Islet of Langerhans (tissue), 1 donor: Measurements from ENCODE around the gene MAGI1.

Experiments used
- FAIRE-seq: peaks from one replicate; lab custom pipeline; 2011; peaks lifted over from hg19 to GRCh38; lab: Jason Lieb, UNC

MAGI1 gene

GRCh38 chr3:65478551-65479500 is 559.9 kb downstream of the MAGI1 start:
- FAIRE-seq: no peak

DNA sequence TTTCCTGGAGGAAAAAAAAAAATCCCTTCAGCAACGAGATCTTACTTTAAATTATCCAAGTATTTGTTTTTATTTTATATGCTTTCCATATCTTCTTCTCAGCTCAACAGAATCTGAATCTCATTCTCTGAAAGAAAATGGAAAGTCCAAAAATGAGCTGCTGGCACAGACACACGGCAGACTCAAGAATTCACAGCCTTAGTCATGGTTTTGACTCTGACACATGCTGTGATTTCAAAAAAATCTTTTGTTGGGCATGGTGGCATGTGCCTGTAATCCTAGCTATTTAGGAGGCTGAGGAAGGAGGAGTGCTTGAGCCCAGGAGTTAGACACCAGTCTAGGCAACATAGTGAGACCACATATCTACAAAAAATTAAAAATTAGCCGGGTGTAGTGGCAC is 565.0 kb downstream of the MAGI1 start:
- no peak for FAIRE-seq

DNA sequence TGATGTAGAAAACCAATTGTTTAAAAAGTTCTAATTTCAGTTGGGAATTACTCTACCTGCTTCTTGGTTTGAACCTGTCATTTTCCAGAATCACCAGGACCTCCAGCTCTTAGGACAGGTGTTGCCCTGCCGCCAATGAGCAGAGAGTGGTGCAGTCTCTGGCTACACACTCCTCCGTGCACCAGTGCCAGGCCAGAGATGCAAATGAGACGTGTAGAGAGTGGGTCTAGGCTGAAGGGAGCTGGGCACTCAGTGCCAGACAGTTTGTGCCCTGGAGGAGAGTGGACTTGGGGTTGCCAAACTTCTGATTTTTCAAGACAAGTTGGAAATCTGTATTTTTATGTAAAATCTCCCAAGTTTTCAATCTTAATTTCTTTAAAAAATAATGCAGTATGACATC is 566.2 kb downstream of the MAGI1 start:
- no peak for FAIRE-seq

GRCh38 chr3:65466300-65466988 is 572.3 kb downstream of the MAGI1 start:
- no peak for FAIRE-seq

DNA sequence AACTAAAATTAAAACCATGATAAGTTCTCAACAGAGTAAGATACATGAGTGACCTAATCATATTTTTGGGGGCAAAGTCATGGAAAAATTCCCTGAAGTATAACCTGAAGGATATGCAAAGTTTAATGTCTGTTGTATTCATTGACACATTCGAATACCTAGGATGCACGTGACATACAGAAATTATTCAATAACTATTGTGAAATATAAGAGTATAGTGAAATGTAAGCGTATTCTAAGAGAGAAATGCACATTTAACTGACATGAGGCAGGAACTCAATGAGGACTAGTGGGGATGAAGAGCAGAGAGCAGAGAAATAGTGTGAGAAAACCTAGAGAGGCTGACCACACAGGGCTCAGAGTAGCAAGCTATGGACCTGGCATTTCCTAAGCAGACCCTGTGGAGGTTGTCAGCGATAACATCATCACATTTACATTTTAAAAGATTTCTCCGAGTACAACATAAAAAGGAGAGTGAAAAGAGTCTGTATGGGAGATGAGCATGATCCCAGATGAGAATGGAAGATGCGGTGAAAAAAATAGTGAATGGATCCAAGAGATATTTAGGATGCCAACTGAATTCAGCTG is 588.8 kb downstream of the MAGI1 start:
- FAIRE-seq: no peak

GRCh38 chr3:65448120-65448519 is 590.6 kb downstream of the MAGI1 start:
- FAIRE-seq: peak; percentile 30

DNA sequence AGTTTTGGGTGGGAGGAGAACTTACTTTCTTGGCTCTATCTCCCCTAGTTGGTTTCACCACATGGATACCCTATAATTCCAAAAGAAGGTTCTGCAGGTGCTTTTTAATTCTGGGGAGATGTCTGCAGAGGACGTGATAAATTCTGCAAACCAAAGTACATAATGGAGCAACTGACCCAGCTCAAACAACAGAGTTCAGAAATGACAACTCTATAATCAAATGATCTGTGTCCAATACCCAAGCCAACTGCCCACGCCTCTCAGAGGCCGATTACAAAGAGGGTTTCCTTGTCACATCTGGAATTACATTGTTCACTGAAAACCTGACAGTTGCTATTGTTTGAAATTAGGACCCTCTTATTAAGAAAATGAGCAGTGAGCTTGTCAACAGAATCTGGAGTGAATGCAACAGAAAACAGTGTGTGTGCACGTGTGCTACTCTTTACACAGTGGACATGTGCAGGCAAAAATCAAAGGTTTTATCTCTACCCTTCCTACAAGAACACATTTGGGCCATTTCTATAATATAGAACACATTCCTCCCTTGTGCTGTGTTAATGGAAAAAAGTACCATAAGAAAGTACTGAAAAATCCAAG is 593.0 kb downstream of the MAGI1 start:
- no peak for FAIRE-seq

- no peak for FAIRE-seq
Observed at GRCh38 chr3:65444447-65444815, 594.3 kb downstream of the MAGI1 start.

DNA sequence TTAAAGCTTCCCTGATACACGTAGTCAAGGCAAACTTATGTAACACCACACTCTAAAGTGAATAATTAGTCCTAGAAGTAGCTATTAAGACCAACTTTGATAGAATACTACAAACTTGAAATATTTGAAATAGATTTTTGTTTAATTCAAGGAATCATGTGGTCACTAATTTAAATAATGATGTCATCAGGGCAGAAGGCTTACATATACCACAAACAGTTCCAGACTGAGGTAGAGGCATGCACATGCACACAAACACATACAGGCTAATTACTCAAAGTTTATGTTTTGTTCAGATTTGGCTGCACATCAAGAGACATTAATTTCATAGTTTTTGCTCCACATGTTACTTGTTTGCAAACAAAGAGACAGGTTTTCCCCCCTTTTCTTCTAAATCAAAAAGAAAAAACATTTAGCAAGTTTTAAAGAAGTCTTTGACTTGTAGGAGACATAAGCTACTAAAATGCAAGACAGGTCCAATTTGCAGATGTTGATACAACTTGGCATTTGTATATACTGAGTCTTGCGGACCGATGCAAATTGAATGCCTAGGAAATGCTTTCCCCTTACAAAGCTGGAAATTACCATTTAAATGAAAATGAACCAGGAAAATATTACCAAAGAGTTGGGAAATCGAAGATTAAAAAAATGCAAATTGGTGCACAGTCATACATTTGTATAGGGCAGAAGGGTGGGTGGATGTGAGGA is 594.8 kb downstream of the MAGI1 start:
- no peak for FAIRE-seq

- FAIRE-seq: no peak
Observed at GRCh38 chr3:65439641-65440284, 599.0 kb downstream of the MAGI1 start.

DNA sequence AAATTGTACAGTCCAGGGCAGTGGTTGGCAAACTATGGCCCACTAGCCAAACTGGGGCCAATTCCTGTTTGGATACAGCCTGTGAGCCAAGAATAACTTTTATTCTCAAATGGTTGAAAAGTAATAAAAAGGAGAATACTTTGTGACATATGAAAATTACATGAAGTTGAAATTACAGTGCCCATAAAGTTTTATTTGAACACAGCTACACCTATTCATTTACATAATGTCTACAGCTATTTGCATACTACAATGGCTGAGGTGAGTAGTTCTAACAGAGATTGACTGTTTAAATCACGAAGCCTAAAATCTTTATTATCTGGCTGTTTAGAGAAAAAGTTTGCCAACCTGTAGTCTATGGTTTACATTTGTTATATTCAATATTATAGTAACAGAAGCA is 600.1 kb downstream of the MAGI1 start:
- no peak for FAIRE-seq

- FAIRE-seq: no peak
Observed at GRCh38 chr3:65438096-65438495, 600.6 kb downstream of the MAGI1 start.

- FAIRE-seq: no peak
Observed at GRCh38 chr3:65436580-65436979, 602.1 kb downstream of the MAGI1 start.

- FAIRE-seq: no peak
Observed at GRCh38 chr3:65433480-65433879, 605.2 kb downstream of the MAGI1 start.

DNA sequence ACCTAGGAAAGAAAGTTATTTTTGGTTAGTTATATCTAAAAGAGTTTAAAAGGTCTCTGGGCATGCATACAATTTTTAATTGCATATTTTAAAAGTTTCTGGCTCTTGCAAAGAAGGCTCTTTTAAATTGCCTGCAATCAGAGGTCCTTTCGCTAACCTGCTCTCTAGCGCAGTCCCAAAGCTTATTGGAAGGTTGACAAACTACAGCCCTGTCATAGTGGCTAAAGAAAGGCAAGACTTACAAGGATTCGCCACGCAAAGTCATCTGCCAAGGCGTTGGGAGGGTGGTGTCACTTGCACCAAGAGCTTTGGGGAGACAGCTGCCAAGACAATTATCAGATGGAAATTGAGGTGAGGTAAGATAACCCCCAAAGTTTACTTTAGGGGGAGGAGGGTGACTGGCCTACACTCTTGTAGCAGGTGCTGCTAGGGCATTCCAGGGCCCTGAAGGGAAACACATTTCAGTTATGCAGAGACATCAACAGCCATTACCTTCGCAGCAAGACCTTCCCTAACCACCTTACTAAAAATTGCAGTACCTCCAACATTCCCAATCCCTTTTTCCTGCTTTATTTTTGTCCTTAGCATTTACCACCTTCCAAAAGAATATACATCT is 606.2 kb downstream of the MAGI1 start:
- FAIRE-seq: no peak

DNA sequence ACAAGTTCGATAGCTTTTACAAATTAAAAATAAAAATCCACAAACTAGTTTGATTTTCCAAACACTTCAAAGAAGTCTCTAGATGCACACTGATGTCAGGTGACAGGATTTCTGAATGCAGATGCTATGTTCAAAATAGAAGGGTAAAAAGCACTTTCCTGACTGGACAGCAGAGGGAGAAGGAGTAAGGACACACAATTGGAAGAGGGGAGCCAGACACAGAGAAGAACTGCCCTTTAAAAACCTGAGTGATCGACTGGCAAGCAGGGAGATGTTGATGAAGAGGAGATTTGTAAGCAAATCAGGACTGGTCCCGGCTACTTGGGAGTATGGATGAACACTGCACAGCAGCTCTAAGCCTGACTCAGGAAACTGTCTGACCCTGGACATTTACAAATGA is 612.8 kb downstream of the MAGI1 start:
- FAIRE-seq: no peak

GRCh38 chr3:65422154-65422553 is 616.6 kb downstream of the MAGI1 start:
- no peak for FAIRE-seq

GRCh38 chr3:65419233-65419632 is 619.5 kb downstream of the MAGI1 start:
- FAIRE-seq: no peak

DNA sequence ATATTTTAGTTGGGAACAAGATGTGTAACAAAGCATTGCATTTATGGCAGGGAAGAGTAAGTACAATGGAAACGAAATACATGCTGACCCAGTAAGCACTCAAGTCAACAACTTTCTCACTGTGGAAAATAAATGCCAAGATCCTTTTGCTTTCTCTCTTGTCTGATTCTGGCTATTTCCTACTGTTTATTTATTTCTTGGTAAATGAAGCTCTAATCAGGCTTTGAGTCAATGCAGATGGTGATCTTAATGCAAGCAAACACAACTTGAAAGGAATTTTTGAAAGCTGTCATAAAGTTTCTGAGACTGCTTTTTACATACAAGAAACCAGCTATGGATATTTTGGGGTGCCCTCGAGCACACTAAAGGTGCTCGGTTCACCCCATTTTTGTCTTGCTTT is 624.8 kb downstream of the MAGI1 start:
- FAIRE-seq: no peak

DNA sequence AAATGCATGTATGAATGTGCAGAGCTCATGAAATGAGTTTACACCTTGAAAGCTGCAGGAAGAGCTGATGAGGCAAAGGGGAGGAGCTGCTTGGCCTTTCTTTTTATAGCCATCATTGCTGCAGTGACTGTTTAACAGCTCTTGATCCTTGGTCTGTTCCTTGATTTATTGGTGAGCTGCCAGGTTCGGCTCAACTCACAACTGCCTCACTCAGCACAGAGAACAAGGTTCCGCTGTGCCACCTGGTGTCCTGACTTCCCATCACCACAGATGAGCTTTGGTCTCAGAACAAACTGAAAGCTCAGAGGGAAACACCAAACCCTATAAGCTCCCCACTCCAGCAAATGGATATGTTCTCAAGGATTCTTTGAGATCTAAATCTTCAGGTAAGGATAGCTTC is 626.1 kb downstream of the MAGI1 start:
- peak; percentile 97 for FAIRE-seq

DNA sequence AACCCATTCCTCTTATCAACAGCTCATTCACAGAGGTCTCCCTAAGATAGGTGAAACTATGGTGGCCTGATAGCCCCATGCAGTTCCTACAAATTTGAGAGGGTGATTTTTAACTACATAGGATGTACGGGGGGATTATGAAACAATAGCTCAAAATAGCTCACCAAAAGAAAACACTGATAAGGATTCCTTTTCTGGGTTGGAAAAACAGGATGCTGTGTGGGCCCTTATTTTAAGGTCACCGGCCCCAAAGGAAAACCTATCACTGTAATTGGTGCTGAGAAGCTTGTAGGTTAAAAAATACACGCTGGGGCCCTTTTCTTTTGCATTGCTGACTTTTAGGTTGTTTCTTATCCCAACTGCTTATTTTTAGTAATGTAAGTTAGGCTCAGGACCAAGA is 627.4 kb downstream of the MAGI1 start:
- FAIRE-seq: no peak
